Activated T-cell treated with anti-CD3 and anti-CD28 coated beads, Interleukin-2, amount 50 U/mL, for 1 hour (primary cell): Measurements from ENCODE around the gene CDCA5.

Experiments used
- DNase-seq: peaks from one replicate; pipeline ENCODE4 v3.0.0-alpha.2; 2020

Gene CDCA5

DNA sequence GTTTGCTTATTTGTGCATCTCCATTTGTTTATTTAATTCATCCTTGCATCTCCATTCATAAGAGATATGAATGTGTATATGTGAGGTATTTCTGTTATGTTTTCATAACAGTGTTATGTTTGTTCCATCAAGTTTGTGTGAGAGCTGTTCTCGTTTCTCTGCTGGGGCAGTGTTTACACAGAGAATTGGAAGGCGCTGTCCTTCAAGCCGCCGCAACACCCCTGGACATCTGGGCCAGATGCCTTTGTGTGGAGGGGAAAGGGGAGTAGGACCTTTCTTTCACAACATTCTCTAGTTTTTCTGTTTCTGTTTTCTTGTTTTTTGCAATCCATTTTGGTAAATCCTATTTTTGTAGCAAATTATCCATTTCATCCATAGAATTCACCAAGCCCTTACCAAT, 20.8 kb upstream of the CDCA5 start:
- no peak for DNase-seq

DNA sequence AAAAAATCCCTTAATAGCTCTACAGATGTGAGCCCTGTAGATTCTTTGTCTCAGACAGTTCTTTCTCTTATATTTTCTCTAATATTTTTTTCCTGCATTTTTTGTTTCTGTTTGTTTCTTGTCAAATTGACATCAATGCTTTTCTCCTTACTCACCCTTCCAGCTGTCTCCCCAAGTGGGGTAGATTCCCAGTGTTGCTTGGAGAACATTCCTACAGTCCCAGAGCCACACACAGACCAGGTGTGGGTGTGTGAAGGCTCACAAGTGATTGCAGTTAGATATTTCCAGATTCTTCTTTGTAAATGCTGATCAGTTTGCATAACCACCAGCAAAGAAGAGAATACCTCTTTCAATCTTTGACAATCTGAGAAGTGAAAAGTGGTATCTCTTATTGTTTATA, 19.6 kb upstream of the CDCA5 start:
- no peak for DNase-seq

DNA sequence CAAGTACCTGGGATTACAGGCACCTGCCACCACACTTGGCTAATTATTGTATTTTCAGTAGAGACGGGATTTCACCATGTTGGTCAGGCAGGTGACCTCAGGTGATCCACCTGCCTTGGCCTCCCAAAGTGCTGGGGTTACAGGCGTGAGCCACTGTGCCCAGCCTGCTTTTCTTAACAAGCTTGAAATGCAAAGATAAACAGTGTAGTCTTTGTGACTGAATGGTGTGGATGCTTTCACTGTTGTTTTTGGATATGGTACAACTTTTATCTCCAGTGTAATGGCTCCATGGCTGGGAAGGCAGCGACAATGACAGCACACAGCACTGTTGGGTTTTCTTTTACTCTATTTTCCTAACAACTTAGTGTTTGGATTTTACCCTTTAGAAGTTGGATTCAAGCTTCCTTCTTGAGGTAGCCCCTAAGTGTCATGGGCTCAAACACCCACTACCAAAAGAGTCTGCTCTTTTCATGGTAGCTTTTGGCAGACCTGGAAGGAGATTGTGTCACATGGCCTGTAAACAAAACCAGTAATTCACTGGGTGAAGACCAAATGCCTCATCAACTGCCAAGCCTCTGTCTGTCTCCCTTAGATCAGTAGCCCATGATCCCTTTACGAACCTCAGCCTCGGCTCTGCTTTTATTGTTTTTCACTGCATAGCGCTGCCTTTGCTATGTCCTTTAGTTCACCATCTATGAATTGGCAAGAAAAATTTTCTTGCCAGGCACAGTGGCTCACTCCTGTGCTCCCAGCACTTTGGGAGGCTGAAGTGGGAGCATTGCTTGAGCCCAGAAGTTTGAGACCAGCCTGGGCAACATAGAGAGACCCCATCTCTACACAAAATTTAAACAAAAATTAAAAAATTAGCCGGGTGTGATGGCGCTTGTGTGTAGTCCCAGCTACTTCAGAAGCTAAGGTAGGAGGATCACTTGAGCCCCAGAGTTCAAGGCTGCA, 18.6 kb upstream of the CDCA5 start:
- no peak for DNase-seq

DNA sequence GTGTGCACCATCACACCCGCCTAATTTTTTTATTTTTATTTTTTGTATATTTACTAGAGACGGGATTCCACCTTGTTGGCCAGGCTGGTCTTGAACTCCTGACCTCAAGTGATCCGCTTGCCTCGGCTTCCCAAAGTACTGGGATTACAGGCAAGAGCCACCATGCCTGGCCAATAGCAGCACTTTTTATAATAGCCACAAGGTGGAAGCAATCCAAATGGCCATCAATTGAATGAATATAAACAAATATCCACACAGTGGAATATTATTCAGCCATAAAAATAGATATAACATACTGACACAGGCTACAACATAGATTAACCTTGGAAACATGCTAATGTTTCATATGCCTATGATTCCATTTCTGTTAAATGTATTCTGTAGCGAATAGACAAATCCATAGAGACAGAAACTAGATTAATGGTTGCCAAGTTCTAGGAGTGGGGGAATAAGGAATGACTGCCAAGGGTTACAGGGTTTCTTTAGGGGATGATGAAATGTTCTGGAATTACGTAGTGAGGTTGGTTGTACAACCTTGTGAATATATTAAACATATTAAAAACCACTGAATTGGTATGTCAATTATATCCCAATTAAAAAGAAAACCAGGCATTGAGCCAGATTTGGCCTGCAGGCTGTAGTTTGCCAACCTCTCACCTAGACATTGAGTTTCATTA, 17.0 kb upstream of the CDCA5 start:
- no peak for DNase-seq

DNA sequence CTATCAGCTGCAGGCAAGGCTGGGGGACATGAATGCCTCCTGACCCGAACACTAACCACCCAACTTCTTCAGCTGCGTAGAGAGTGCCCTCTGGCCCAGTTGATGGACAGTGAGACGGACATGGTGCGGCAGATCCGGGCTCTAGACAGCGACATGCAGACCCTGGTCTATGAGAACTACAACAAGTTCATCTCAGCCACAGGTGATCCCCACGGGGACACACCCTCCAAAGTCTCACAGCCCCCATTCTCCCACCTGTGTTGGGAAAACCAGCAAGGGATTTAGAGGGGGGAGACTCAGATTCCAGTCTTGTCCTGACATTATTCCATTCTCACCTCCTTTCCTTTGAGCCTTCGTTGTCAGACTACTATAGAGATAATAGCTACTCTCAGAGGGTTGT, 13.1 kb upstream of the CDCA5 start:
- DNase-seq = no peak

DNA sequence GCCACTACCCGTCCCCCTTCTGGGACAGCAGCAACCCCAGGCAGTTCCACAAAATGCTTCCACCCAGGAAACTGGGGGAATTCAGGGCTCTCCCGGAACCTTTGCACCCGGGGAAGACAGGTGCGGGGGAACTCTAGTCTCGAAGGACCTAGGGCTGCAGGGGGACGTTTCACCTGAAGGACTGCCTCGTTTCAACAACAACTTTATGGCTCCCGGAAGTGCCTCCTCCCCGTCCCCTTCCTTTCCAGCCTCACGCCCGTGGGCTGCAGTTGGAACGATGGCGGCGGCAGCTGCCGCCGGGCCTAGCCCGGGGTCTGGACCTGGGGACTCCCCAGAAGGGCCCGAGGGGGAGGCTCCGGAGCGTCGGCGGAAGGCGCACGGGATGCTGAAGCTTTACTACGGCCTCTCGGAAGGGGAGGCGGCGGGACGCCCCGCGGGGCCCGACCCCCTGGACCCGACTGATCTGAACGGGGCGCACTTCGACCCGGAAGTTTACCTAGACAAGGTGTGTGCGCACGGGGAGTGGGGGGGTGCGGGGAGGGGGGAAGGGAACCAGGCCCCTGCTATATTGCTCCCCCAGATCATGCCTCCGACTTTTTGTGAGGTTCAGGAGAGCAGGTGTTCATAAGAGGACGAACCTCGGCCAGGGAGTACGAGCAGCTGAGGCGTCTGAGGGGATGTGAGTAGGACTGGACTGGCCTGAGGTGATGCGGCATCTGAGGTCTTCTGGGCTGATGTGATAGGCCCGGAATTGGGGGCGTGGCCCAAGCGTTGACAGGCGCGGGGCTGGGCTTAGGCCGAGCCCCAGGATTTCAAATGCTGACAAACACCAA, 12.3 kb upstream of the CDCA5 start, which contains the start of gene VPS51:
Gene VPS51, plus strand, starts transcription at position 241 of the 833 bp plus-strand sequence. Its CDS starts 37 bp downstream, at position 278.
- peak; percentile 82 for DNase-seq

DNA sequence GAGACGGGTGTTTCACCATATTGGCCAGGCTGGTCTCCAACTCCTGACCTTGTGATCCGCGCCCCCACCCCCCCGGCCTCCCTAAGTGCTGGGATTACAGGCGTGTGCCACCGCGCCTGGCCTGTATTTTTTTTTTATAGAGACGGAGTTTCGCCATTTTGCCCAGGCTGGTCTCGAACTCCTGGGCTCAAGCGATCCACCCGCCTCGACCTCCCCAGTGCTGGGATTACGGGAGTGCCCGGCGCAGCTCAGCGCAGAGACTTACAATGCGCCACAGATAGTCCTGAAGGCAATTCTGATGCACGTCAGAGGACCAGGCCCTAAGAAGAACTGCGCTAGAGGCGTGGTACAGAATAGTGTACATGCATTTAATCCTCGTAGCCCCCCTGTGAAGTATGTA, 11.6 kb upstream of the CDCA5 start:
- DNase-seq = no peak

DNA sequence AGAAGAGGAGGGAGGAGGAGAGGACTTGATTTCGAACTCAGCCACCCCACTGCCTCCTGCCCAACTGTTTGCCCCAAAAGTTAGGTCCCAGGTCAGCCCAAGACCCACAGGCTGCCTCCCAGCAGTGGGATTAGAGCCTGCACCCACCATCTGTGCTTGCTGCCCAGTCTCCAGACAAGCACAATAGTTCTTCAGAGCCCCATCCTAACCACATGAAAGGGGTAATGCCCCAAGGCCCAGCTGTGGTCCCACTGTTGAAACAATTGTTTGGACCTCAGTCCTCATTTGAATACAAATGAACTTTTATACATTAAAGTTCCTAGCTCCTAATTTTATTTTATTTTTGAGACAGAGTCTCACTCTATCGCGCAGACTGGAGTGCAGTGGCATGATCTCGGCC, 6.8 kb upstream of the CDCA5 start:
- no peak for DNase-seq

DNA sequence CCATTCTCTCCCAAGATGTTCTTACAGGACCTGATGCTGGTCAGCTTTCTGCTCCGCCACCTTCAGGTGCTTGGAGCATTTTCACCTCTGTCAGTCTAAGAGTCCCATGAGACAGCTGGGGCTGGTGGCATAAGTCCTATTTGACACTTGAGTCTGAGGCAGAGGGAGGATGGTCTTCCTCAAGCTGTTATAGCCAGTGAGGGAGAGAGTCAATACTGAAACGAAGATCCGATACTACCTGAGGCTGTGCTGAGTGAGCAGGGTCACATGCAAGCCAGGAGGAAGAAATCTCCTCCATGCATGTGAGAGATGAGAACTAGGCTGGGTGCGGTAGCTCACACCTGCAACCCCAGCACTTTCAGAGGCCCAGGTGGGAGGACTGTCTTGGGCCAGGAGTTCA, 5.8 kb upstream of the CDCA5 start:
- DNase-seq = no peak

DNA sequence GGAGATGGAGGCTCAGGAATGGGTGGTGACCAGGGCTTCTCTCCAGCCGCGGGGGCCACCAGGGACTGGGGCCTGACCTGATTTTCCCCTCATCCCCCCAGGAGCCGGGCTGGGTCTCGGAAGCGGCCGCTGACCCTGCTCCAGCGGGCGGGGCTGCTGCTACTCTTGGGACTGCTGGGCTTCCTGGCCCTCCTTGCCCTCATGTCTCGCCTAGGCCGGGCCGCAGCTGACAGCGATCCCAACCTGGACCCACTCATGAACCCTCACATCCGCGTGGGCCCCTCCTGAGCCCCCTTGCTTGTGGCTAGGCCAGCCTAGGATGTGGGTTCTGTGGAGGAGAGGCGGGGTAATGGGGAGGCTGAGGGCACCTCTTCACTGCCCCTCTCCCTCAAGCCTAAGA, 4.0 kb upstream of the CDCA5 start:
- no peak for DNase-seq

DNA sequence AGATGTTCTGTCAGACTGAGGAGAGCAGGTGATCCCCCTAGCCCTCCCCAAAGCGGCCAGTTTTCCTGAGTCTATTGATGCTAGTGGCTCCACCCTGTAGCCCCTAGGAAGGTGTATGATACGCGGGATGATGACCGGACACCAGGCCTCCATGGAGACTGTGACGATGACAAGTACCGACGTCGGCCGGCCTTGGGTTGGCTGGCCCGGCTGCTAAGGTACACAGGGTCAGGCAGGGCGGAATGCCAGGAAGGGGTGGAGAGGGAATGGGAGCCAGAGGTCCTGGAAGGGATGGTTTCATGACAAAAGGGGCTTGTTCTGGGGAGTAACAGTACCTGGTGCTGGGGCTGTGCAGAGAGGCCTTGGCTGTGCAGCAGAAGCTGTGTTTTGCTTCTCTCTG, 3.4 kb upstream of the CDCA5 start:
- DNase-seq = no peak

DNA sequence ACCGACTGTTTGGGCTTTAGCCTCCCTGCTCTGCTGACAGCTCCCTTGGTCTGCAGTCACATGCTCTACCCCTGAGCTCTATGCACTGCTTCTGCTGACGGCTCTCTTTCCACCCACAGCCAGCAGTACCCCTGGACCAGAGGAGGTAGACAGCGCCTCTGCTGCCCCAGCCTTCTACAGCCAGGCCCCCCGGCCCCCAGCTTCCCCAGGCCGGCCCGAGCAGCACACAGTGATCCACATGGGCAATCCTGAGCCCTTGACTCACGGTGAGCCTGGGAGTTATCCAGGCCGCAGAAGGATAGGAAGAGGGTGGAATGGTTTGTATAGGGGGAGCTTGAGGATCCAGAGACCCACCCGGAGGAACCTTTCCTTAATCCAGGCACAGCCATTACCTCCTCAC, 3.0 kb upstream of the CDCA5 start:
- no peak for DNase-seq

DNA sequence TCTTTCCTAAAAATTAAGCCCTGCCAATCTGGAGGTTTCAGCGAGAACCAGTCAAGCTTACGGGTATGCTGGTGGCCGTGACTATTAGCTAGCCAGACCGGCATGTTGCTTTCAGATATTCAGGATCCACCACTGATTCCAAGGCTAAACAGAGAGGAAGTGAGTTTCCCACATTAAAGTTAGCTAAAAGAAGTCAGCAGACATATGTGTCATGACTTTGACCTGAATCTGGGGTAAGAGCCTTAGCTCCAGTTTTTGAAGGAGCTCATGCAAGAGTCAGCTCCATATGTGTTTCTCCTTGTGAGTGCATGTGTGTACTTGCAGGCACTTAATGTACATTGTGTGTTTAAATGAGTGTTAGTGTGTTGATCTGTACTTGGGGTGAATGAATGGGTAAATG, 1.6 kb upstream of the CDCA5 start:
- DNase-seq = no peak

DNA sequence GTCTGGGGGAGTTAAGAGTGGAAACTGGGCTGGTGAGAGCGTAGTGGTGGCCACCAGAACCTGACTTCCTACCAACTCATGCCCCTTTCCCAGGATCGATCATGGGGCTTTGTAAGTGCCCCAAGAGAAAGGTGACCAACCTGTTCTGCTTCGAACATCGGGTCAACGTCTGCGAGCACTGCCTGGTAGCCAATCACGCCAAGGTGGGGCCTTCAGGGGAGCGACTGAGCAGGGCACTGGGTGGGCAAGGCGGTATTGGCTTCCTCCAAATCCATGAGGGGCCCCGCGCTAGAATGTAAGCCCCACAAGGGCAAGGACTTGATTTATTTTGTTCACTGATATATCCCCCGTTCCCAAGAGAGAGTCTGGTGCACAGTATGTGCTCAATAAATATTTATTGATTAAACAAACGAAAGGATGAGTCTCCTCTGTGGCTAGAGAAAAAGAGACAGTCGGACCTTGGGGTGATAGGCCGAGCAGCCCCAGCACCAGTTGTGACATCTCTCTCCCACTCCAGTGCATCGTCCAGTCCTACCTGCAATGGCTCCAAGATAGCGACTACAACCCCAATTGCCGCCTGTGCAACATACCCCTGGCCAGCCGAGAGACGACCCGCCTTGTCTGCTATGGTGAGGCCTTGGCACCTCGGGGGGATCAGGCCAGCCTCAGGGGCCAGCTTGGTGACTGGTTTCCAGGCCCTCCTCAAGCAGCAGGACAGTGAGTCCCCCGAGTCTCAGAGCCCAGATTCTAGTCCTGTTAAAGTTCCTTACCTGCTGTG, 947 bp upstream of the CDCA5 start:
- DNase-seq = no peak

DNA sequence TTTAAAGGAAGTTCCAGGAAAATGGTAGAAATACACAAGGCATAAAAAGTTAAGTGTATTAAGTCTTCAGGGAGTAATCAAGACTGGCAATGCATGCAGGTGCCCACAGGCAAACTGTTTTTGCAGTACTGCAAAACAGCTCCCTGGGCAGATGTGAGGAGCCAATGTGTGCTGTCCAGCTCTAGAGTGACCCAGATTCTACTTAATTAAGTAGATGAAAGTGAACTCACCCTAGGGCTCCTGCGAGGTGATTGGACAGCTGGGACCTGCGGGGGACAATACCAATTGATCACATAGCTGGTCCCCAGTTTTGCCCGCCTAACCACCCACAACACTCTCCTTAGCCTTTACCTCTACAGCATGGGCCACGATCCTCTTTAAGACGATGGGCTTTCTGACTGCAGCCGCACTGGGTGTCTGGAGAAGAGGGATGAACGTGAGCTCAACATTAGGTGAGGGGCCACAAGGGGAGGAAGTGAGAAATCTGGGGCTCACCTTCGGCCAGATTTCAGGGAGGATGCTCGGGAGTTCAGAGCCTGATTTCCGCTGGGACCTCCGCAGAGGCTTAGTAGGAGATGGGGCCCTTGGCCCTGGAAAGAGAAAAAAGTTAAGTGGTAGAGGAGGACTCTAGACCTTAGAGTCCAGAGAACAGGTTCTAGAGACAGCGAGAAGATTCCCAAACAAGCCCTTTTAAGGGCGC, 556 bp downstream of the CDCA5 start:
- DNase-seq = no peak

DNA sequence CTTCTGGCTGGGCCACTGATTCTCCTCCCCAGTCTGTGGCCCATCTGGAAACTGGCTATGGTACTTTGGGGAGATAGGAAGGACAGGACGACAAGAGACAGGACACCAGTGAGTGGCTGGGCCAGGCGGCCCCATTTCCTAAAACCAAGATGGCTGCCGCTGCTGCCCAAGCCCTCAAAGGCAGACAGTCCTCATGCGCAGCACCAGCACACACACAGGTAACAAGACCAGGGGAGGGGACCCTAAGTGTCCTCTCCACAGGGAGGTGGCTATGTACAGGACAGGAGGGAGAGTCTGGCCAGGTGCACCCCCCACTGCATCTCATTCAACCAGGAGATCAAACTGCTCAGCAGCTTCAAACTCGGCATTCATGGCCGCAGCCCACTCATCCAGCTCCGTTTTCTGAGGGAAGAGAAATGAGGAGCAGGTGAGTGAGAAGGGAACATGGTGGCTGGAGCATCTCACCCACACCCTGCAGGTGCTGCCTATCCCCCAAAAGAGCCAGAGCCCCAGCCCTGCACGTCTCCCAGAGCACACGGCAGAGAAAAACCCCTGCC, 5.0 kb downstream of the CDCA5 start:
- DNase-seq = no peak

DNA sequence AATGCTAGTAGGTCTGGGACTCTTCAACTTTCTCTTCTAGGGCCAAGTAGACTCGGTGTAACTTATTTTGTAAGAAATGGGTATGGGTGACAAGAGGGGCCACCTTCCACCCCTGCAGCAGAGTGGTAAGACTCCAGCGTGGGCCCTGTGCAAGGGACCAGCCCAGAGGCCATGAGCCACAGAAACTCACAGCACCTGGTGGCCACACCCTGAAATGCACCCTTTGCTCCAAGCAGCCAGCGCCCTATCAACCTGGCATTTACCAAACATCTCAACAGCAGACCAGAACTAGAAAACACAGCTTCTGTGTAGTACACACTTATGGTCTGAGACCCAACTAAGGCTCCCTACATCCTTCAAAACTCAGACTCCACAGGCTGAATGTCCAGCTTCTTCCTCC, 5.7 kb downstream of the CDCA5 start:
- peak; percentile 78 for DNase-seq

DNA sequence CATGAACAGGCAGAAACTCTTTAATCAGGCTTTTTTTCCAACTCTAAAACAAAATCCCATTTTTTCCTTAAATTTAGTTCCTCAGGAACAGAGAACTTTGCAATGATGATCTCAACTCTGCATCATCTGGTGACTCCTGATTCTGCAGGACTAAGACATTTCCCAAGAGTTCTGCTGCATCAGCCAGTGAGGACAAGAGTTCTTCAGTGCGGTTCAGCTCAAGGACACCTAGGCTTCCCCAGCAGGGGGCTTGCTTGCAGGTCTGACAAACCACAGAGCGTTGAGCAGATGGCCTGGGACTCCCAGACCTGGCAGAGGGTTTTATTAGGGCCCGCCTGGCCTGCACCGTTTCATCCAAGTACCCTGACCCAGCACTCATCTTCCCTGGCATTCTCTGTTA, 6.4 kb downstream of the CDCA5 start:
- DNase-seq = no peak

DNA sequence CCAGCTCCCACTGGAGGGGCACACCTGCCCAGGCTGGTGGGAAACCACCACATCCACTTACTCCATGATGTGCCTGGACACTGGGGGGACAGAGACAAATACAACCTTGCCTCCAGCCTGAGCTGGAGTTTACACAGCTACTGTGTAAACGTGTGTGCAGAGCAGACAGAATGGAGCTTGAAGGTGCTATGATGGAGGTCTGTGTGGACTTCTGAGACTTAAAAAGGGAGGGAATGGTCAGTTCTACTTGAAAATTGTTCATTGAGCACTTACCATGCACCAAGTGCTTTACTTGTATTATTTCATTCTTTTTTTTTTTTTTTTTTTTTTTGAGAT, 11.2 kb downstream of the CDCA5 start:
- DNase-seq = no peak

DNA sequence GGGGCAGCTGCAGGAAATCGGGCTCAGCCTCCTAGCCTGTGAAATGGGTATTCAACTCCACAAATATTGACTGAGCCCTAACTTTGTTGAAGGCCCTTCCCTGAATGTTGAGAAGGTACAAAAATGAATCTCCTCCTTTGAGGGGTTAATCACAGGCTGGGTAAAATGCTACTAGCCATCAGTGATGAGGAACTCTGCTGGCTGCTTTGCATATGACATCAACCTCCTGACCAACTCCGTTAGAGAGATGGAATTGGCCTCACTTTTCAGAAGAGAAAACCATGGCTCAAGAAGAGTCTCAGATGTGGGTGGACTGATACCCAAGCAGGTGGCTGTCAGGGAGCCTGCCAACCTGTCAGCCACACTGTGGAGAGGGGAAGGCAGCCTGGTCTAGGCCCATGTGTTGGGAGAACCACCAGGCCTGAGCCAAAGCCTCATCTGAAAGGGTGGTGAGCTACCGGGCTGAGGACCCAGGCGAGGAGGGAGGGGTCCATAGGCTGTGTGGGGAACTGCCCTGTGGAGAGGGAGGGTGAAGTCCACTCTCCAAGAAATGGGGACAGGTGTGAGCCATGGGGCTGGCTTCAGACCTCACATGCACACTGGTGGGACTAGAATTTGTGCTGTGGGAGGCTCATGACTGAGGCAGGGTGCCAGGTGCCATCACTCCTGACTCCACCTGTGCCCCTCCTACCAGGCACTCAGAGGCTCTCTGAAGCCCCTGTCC, 11.8 kb downstream of the CDCA5 start:
- DNase-seq = no peak

DNA sequence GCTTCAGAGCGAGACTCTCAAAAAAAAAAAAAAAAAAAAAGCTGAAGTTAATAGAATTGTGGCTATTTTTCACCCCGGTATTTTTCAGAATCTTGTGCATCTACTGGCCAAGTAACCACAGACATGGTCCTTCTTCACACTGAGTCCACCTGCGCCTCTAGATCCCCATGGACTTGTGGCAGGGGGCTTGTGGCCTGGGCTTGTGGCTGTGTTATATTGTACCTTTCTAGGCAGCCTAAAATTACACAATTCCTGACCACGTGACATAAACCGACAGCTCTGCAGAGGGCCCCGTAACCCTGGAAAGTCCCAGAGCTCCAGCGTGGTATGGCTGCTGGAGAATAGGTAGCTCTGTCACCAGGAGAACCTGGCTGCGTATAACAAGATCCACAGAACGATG, 14.6 kb downstream of the CDCA5 start:
- no peak for DNase-seq
